ENCODE measurements around the gene TNFRSF11A.

TNFRSF11A gene

DNA sequence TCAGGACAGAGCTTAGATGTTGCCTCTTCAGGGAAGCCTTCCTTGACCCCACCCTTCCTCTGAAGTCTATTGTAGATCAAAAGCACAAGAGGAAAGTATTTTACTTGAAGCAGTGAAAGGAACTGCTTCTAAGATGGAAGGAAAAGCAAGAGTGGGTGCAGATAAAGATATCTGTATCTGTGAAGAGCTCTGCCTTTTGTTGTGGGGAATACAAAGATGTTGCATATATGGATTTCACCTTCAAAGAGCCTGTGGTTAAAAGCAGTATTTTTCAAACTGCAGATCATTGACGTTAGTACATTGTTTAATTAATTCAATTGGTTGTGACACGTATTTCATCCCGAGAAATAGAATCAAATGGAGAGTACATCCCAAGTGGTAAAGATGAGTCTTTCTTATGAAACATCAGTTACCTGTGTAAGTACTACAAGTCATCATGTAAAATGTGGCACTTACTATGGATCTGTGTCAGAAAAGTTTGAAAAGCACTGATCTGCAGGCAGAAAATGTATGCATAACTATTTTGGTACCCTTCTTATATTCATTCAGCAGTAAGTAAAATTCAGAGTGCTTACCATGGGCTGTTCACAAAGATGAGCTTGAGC lies 24.6 kb upstream of the TNFRSF11A start:
- Mint-ChIP-seq H3K4me1 (peaks cover 15 to 19% of the 10 kb centered on the region in 2 donors), H3K27ac (no peak overlapping the region), H3K27me3 (no peaks in the 10 kb centered on the region), H3K4me3 (no peak overlapping the region), H3K9me3 (peaks cover 0 to 2% of the 10 kb centered on the region in 2 donors), H3K36me3 (peaks cover 45 to 71% of the 10 kb centered on the region in 2 donors)
- DNase-seq (no peak), ATAC-seq (replicated peaks) (no peak)

DNA sequence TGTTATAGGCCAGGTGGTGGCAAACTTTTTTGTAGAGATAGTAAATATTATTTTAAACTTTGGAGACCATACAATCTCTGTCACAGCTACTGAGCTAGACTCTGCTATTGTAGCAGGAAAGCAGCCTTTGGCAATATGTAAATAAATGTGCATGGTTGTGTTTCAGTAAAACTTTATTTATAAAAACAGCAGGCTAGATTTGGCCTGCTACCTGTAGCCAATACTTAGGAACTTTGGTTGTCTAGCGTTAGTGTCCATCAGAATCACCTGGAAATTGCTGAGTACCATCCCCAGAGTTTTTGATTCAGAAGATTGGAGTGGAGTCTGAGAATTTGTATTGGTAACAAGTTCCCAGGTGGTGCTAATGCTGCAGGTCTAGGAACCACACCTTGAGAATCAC lies 23.8 kb upstream of the TNFRSF11A start:
- DNase-seq (no peak), ATAC-seq (replicated peaks) (no peak)
- H3K4me3 Mint-ChIP-seq = no peak overlapping the region
- peaks cover 42 to 65% of the 10 kb centered on the region in 2 donors for H3K36me3 Mint-ChIP-seq
- no peaks in the 10 kb centered on the region for H3K27me3 Mint-ChIP-seq
- no peak overlapping the region for H3K27ac Mint-ChIP-seq
- peaks cover 12 to 15% of the 10 kb centered on the region in 2 donors for H3K4me1 Mint-ChIP-seq
- H3K9me3 Mint-ChIP-seq = no peaks in the 10 kb centered on the region

GRCh38 chr18:62312851-62313250 lies 12.3 kb upstream of the TNFRSF11A start:
- Mint-ChIP-seq H3K27ac (no peak overlapping the region), H3K36me3 (peaks cover 9 to 14% of the 10 kb centered on the region in 2 donors), H3K4me3 (no peak overlapping the region), H3K27me3 (peaks cover 0 to 6% of the 10 kb centered on the region in 2 donors), H3K4me1 (no peaks in the 10 kb centered on the region), H3K9me3 (no peaks in the 10 kb centered on the region)
- ATAC-seq (replicated peaks) (peak; percentile 88 to 89), DNase-seq (no peak)

DNA sequence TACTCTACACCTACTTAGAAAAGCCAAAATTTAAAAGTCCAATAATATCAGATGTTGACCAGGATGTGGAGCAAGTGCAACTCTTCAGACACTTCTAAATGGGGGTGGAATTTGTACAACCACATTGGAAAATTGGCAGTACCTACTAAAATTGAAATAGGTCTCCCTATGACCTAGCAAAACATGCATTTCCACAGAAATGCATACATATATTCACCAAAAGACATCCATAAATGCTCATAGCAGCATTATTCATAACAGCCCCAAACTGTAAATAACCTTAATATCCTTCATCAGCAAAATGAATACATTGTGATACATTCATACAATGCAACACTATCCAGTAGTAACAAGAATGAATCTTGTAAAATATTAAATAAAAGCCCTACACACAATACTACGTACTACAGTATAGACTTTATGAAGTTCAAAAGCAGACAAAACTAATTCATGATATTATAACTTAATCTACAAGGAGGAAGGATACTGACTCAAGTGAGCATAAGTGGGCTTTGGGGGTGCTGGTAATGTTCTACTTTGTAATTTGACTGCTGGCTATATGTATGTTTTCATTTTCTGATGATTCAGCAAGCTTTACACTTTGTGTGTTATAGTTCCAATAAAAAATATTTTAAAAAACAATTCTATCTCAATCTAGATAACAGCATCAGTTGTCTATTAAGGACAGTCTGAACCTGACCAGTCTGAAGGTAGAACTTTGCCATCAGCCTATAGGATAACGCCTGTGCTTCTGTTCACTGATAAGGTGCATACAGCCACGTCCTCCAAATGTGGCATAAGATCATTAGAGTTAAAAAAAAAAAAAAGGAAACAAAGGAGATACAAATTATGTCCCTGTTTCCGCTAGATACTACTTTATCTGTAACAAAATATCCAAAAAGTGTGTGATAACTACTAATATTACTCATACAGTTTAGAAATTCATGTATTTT lies 6.6 kb upstream of the TNFRSF11A start:
- Mint-ChIP-seq H3K27me3 (peaks cover 0 to 17% of the 10 kb centered on the region in 2 donors), H3K4me3 (no peak overlapping the region), H3K27ac (no peak overlapping the region), H3K36me3 (no peaks in the 10 kb centered on the region), H3K9me3 (no peaks in the 10 kb centered on the region), H3K4me1 (peaks cover 11 to 17% of the 10 kb centered on the region in 2 donors)
- ATAC-seq (replicated peaks) (no peak), DNase-seq (no peak)

DNA sequence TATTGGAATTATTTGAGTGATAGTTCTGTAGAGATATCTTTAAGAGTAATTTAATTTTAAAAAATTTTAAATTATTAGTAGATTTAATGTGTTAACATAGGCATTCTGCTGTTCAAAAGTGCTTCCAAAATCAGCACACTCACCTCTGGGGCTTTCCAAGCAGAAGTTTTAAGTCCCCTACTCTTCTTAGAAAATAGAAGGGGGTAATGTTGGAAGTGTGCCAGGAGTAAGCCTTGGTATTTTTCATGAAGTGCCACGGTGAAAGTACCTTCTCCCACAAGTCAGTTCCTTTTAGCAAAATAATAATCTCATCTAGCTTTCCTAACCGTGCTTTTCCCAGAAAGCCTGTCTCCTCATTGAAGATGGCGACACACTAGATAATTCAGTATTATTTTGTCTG lies 3.9 kb upstream of the TNFRSF11A start:
- no peak for ATAC-seq (replicated peaks)
- Mint-ChIP-seq H3K27ac (no peak overlapping the region), H3K36me3 (peaks cover 0 to 3% of the 10 kb centered on the region in 2 donors), H3K4me1 (peaks cover 29 to 37% of the 10 kb centered on the region in 2 donors), H3K9me3 (no peaks in the 10 kb centered on the region), H3K4me3 (no peak overlapping the region), H3K27me3 (peaks cover 9 to 32% of the 10 kb centered on the region in 2 donors)
- no peak for DNase-seq

- no peaks in the 10 kb centered on the region for H3K9me3 Mint-ChIP-seq
- peak overlapping the region; percentile 14 for H3K27ac Mint-ChIP-seq
- peaks cover 17 to 44% of the 10 kb centered on the region in 2 donors for H3K27me3 Mint-ChIP-seq
- peaks cover 32 to 39% of the 10 kb centered on the region in 2 donors for H3K4me1 Mint-ChIP-seq
- peaks cover 3 to 4% of the 10 kb centered on the region in 2 donors for H3K36me3 Mint-ChIP-seq
- ATAC-seq (replicated peaks) = no peak
- DNase-seq = no peak
- peak overlapping the region; percentile 28 to 89 for H3K4me3 Mint-ChIP-seq
These were observed 1.5 kb upstream of the TNFRSF11A start for GRCh38 chr18:62323483-62324180.

DNA sequence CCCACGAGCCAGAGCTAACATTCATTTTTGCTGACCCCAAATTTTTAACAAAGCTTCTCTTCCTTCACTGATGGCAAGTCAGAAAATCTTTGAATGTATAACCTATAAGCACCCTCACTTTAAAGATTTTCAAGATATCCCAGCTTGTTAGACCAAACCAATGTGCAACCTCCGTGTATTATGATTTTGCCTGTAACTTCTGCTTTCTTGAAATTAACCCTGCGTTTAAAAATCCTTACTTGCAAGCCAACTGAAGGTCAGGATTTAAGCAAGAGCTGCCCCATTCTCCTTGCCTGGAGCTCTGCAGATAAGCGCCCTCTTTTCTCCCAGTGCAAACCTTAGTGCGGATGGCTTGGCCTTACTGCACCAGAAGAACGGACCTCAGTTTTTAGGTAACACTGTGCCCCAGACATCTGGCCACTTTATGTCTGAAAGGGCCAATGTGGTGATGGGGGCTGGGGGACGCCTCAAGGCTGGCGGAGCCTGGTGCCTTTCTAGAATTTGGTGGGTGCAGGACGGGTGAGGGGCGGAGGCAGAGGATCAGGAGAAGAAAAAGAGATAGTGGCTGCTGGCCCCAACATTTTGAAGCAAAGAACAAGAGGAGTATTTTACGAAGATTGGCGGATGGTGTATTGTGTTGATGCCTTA lies 805 bp upstream of the TNFRSF11A start:
- Mint-ChIP-seq H3K27me3 (peaks cover 22 to 50% of the 10 kb centered on the region in 2 donors), H3K4me1 (peaks cover 32 to 39% of the 10 kb centered on the region in 2 donors), H3K9me3 (no peaks in the 10 kb centered on the region), H3K36me3 (peaks cover 3 to 4% of the 10 kb centered on the region in 2 donors), H3K27ac (peak overlapping the region; percentile 89), H3K4me3 (peak overlapping the region; percentile 58 to 89)
- ATAC-seq (replicated peaks) (peak in 1 of 2 donors; percentile 20), DNase-seq (no peak)

GRCh38 chr18:62325806-62326645 lies 916 bp downstream of the TNFRSF11A start:
- peaks cover 34 to 65% of the 10 kb centered on the region in 2 donors for H3K27me3 Mint-ChIP-seq
- H3K4me1 Mint-ChIP-seq = peaks cover 36 to 45% of the 10 kb centered on the region in 2 donors
- H3K36me3 Mint-ChIP-seq = peaks cover 3 to 9% of the 10 kb centered on the region in 2 donors
- H3K4me3 Mint-ChIP-seq = peak overlapping the region; percentile 86 to 89
- no peaks in the 10 kb centered on the region for H3K9me3 Mint-ChIP-seq
- peak overlapping the region; percentile 44 for H3K27ac Mint-ChIP-seq
- peak; percentile 30 to 38 for ATAC-seq (replicated peaks)
- DNase-seq = no peak

DNA sequence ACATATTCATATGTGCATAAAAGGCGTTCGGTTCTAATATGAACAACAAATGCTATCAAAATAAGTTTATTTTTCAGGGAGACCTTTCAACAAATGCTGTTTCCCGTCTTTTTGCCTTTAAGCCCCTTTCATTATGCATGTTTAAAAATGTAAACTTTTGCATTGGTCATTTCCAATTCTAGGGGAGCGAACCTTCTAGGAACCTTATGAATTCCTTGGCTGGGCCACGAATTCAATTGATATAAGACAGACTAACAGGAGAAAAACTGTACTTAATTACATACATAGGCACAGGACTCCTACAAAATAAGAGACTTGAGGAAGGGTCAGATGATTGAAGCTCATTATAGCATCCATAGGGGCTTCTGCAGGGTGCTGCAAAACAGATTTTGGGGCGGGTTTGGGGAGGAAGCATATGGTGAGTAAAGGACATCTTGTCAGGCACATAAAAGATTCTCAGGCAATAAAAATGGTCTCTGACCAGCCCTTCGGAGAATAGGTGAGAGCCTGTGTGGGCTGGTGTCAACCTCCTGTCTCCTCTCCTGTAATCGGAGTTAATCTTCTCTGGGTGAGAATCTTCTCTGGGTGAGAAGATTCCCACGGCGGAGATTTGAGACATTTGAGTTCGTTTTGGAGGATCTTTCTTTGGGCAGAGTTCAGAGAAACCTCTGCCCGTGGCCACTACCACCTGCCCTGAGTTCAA lies 1.7 kb downstream of the TNFRSF11A start:
- ATAC-seq (replicated peaks) (no peak), DNase-seq (no peak)
- no peak overlapping the region for H3K27ac Mint-ChIP-seq
- H3K4me3 Mint-ChIP-seq = no peak overlapping the region
- no peaks in the 10 kb centered on the region for H3K9me3 Mint-ChIP-seq
- peaks cover 42 to 46% of the 10 kb centered on the region in 2 donors for H3K4me1 Mint-ChIP-seq
- H3K36me3 Mint-ChIP-seq = peaks cover 3 to 9% of the 10 kb centered on the region in 2 donors
- H3K27me3 Mint-ChIP-seq = peaks cover 41 to 72% of the 10 kb centered on the region in 2 donors

DNA sequence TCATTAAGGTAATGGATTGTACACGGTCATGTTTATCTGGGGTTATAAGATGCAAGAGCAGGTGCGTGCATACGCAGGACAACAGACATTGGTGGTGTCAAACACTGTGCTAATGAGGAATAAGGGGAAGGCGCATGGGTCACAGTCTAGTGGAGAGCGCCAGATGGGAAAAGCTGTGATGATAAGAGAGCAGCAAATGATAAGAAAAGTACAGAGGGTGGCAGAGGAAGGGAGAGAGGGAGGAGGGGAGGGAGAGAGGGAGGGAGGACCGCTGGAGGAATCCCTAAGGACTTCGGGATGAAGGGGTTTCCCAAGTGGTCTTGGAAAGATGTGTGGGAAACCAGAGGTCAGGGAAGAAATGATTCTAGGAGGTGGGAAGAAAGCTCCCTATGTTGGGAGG lies 2.9 kb downstream of the TNFRSF11A start:
- H3K4me1 Mint-ChIP-seq = peaks cover 43 to 51% of the 10 kb centered on the region in 2 donors
- DNase-seq (no peak), ATAC-seq (replicated peaks) (no peak)
- peaks cover 47 to 73% of the 10 kb centered on the region in 2 donors for H3K27me3 Mint-ChIP-seq
- H3K4me3 Mint-ChIP-seq = no peak overlapping the region
- H3K27ac Mint-ChIP-seq = no peak overlapping the region
- H3K36me3 Mint-ChIP-seq = peaks cover 3 to 9% of the 10 kb centered on the region in 2 donors
- H3K9me3 Mint-ChIP-seq = no peaks in the 10 kb centered on the region

DNA sequence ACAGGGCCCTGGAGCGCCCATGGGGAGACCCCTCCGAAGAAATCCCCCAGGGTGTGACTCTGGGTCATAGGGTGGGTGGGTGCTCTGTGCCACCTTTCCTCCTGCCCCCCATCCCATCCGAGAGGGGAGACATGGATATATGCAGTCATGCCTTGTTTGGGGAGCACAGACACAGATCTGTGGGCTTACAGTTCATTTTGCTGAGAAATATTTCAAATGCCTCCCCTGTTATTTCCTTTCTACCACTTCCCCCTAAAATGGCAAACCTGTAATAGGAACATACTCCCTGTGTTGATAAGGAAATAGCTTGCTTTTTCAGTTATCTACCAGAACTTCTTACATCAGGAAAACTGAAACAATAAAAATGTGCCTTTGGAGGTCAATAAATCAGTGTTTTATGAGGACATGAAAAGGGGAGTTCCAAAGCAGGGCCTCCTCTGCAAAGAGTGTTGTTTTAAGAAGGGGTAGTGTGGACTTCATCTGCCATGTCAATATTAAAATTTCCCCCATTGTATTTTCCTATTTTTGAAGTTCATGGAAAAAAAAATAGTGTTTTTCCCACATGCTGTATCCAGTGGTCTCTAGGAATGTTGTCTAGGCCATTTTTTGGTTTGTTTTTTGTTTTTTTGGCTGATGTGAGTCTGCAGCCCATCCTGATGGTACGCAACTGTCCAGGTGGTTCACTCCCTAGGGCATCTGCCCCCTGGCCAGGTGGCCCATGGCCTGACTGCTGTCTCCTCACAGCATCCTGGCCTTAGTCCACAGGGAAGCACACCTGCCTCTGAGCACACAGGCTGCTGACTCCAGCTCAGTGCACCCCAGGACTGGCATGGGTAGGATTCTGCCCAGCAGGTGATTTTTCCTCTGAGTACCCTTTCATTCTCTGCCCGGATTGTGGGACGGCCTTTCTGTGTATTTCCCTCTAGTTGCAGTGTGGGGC lies 3.7 kb downstream of the TNFRSF11A start:
- ATAC-seq (replicated peaks) (no peak), DNase-seq (no peak)
- Mint-ChIP-seq H3K27me3 (peaks cover 48 to 69% of the 10 kb centered on the region in 2 donors), H3K4me1 (peaks cover 34 to 43% of the 10 kb centered on the region in 2 donors), H3K9me3 (no peaks in the 10 kb centered on the region), H3K36me3 (peaks cover 3 to 9% of the 10 kb centered on the region in 2 donors), H3K4me3 (no peak overlapping the region), H3K27ac (no peak overlapping the region)
